Right lobe of liver (tissue), 6 donors: ENCODE measurements around the gene MCC. TPM values are rescaled to one million over a fixed set of nuclear protein-coding genes. Genes with fewer than 3 reads are reported as not detected.

ENCODE experiments used
- ATAC-seq, 4 donors: fragments of 200-7000 bp; cut with Tn5 transposase; one replicate each; pipeline ENCODE4 v1.9.1; 2020; ENCODE audit warnings: mild to moderate bottlenecking in 4 of 4, moderate library complexity in 4 of 4
- DNase-seq, 3 donors: peaks; one replicate each; pipeline ENCODE4 v3.0.0-alpha.2; 2020
- H3K27ac ChIP-seq, 3 donors: fragments of 200-600 bp; one replicate each; pipeline ENCODE4 v1.8.0; 2022
- H3K27me3 ChIP-seq, 2 donors: fragments of 200-600 bp; one replicate each; pipeline ENCODE4 v1.8.0; 2022
- H3K36me3 ChIP-seq, 4 donors: fragments of 200-600 bp; sonication (generic) in 1 of 4; one replicate each; pipeline versions ENCODE4 v1.5.1 to v1.8.0; 2017 to 2022; ENCODE audit warnings: control low read depth in 1 of 4
- H3K4me1 ChIP-seq, 4 donors: fragments of 200-600 bp; sonication (generic) in 1 of 4; one replicate each; pipeline versions ENCODE4 v1.5.1 to v1.8.0; 2017 to 2022; ENCODE audit warnings: control low read depth in 1 of 4
- H3K4me3 ChIP-seq, 3 donors: fragments of 200-600 bp; one replicate each; pipeline ENCODE4 v1.8.0; 2022
- H3K9me3 ChIP-seq, 4 donors: fragments of 200-600 bp; sonication (generic) in 1 of 4; one replicate each; pipeline versions ENCODE4 v1.5.1 to v1.8.0; 2017 to 2022; ENCODE audit warnings: control low read depth in 1 of 4
- CTCF ChIP-seq, 4 donors: fragments of 200-600 bp in 3 of 4; fragments of 450-650 bp in 1 of 4; IDR thresholded peaks; one replicate each; pipeline versions ENCODE4 v1.5.1 to v1.8.0; 2016 to 2022; ENCODE audit warnings: antibody characterized with exemption in 4 of 4, mild to moderate bottlenecking in 2 of 4
- POLR2A ChIP-seq: fragments of 450-650 bp; IDR thresholded peaks from one replicate; pipeline ENCODE4 v1.6.1; 2017; ENCODE audit warnings: antibody characterized with exemption, mild to moderate bottlenecking
- whole genome bisulfite sequencing: methylation state at CpG from one replicate; pipeline ENCODE4 v1.1.6; 2018; ENCODE audit warnings: low coverage, low lambda C conversion rate; ENCODE audit not compliant: insufficient coverage; ENCODE audit errors: missing lambda C conversion rate; 5-methylcytosine and 5-hydroxymethylcytosine counted together
- intact Hi-C, 2 donors: fragments of 100-400 bp; cut with DNase I; formaldehyde crosslinking; loops; one replicate each; pipeline versions ENCODE4 v1.11.2 to v1.14.1; 2022
- total RNA-seq, 6 experiments: library from RNA; depleted of rRNA in 2 of 6; stranded (reverse); fragments of >200 nt in 2 of 6; fragmentation: NEBNext Ultra II Directional in 3 of 6; extraction: Animal tissue kit (Norgen Biotek cat#: 25700) in 3 of 6; gene quantifications; one replicate each; pipeline versions ENCODE4 v1.1.0 to v1.2.4, GENCODE V29; 2016 to 2023
- donor health status: DM: no; HTN: yes; CAD: no.
- donor health status: DM: no; HTN: no; CAD: no.
- donor health status: DM: no; HTN: no; CAD: no.
- donor health status: DM: no; HTN: yes; CAD: no.
- donor health status: DM: no; HTN: yes; CAD: no.

MCC gene
- total RNA-seq, 6 experiments from 2014 or later = 23.1 to 35.2 (median 26.1) TPM

GRCh38 chr5:113124914-113125313 lies 363.3 kb downstream of the MCC start:
- 85% methylated on average over 3 of the region's 4 CpGs for WGBS
- ATAC-seq (peak in 1 of 4 donors; percentile 18), DNase-seq (no peak)
- peaks cover 0 to 29% (median 8%) of the 10 kb centered on the region in 4 donors for H3K4me1 ChIP-seq
- H3K36me3 ChIP-seq = no peaks in the 10 kb centered on the region
- TF ChIP-seq POLR2A = no peak
- intact Hi-C loops = no loop called here
- H3K9me3 ChIP-seq = no peaks in the 10 kb centered on the region
- H3K27me3 ChIP-seq = no peaks in the 10 kb centered on the region
- no peak overlapping the region for H3K4me3 ChIP-seq
- H3K27ac ChIP-seq = no peak overlapping the region

GRCh38 chr5:113124265-113124664 lies 364.0 kb downstream of the MCC start:
- no peak for ATAC-seq
- whole genome bisulfite sequencing = 47% methylated on average over 3 of the region's 3 CpGs
- Histone ChIP-seq H3K36me3 (no peaks in the 10 kb centered on the region), H3K9me3 (no peaks in the 10 kb centered on the region), H3K4me1 (peaks cover 0 to 35% (median 12%) of the 10 kb centered on the region in 4 donors), H3K27me3 (no peaks in the 10 kb centered on the region), H3K27ac (no peak overlapping the region), H3K4me3 (no peak overlapping the region)
- intact Hi-C loops = no loop called here
- DNase-seq = no peak
- no peak for TF ChIP-seq CTCF (IDR thresholded peaks at IDR 0.05)
- no peak for TF ChIP-seq POLR2A

- 81% methylated on average over 4 of the region's 4 CpGs for WGBS
- no peak for ATAC-seq
Measured at GRCh38 chr5:113123618-113124017, 364.6 kb downstream of the MCC start.

GRCh38 chr5:113122053-113122452 lies 366.2 kb downstream of the MCC start:
- ATAC-seq = no peak
- intact Hi-C loops = no loop called here
- no peak overlapping the region for H3K27ac ChIP-seq
- no peaks in the 10 kb centered on the region for H3K9me3 ChIP-seq
- no peaks in the 10 kb centered on the region for H3K27me3 ChIP-seq
- no peaks in the 10 kb centered on the region for H3K36me3 ChIP-seq
- no peak for DNase-seq
- no peak for TF ChIP-seq POLR2A
- TF ChIP-seq CTCF (IDR thresholded peaks at IDR 0.05) = no peak
- H3K4me1 ChIP-seq = peaks cover 0 to 40% (median 14%) of the 10 kb centered on the region in 4 donors
- no peak overlapping the region for H3K4me3 ChIP-seq

More at GRCh38 chr5:113123618-113124017, 364.6 kb downstream of the MCC start:
- Histone ChIP-seq H3K4me1 (peaks cover 0 to 40% (median 14%) of the 10 kb centered on the region in 4 donors), H3K27me3 (no peaks in the 10 kb centered on the region), H3K4me3 (no peak overlapping the region), H3K36me3 (no peaks in the 10 kb centered on the region), H3K9me3 (no peaks in the 10 kb centered on the region), H3K27ac (no peak overlapping the region)
- no peak for DNase-seq
- TF ChIP-seq CTCF (IDR thresholded peaks at IDR 0.05) (peak in 1 of 4 donors; percentile 12), POLR2A (no peak)
- intact Hi-C loops = no loop called here

GRCh38 chr5:113119246-113119924 lies 368.9 kb downstream of the MCC start:
- no peaks in the 10 kb centered on the region for H3K27me3 ChIP-seq
- intact Hi-C loops = no loop called here
- H3K9me3 ChIP-seq = no peaks in the 10 kb centered on the region
- H3K4me3 ChIP-seq = no peak overlapping the region
- peaks cover 0 to 28% (median 9%) of the 10 kb centered on the region in 4 donors for H3K4me1 ChIP-seq
- H3K36me3 ChIP-seq = peaks cover 0 to 4% (median 0%) of the 10 kb centered on the region in 4 donors
- TF ChIP-seq CTCF (IDR thresholded peaks at IDR 0.05) (no peak), POLR2A (no peak)
- no peak overlapping the region for H3K27ac ChIP-seq
- DNase-seq = no peak
- 56% methylated on average over 8 of the region's 9 CpGs for WGBS
- peak; percentile 63 to 86 (median 74) for ATAC-seq
